Prostate gland (tissue), 2 donors: ENCODE measurements around the gene HLA-B. TPM values are rescaled to one million over a fixed set of nuclear protein-coding genes. Genes with fewer than 3 reads are reported as not detected.
"Not testable (repeated sequence)": the region's sequence is repeated elsewhere in the genome, so short reads cannot be mapped to it uniquely, and the experiment has no call there.

ENCODE experiments used
- DNase-seq: peaks from one replicate; pipeline ENCODE4 v3.0.0-alpha.2; 2019; ENCODE audit warnings: low spot score
- H3K27ac ChIP-seq, 2 donors: fragments of 200-600 bp; sonication (generic); 2 replicates each; pipeline ENCODE4 v1.5.1; 2017 to 2019
- H3K27me3 ChIP-seq: fragments of 200-600 bp; sonication (generic); replicated peaks from 2 replicates; pipeline ENCODE4 v1.5.1; 2019; ENCODE audit not compliant: insufficient read depth
- H3K36me3 ChIP-seq, 2 donors: fragments of 200-600 bp; sonication (generic); 1 replicate in 1 of 2; 2 replicates in 1 of 2; pipeline versions ENCODE4 v1.5.1 to v1.8.1; 2017 to 2019
- H3K4me1 ChIP-seq: fragments of 200-600 bp; sonication (generic); replicated peaks from 2 replicates; pipeline ENCODE4 v1.5.1; 2019
- H3K4me3 ChIP-seq, 2 donors: fragments of 200-600 bp; sonication (generic); 2 replicates each; pipeline ENCODE4 v1.5.1; 2017 to 2019
- H3K9me3 ChIP-seq: fragments of 200-600 bp; sonication (generic); 2 replicates; pipeline ENCODE4 v1.5.1; 2017
- CTCF ChIP-seq, 4 experiments: fragments of 200-600 bp in 2 of 4; fragments of 450-650 bp in 2 of 4; sonication (generic) in 2 of 4; IDR thresholded peaks; 1 replicate in 3 of 4; 2 replicates in 1 of 4; pipeline ENCODE4 v1.5.1; 2016 to 2019; ENCODE audit warnings: antibody characterized with exemption in 4 of 4, mild to moderate bottlenecking in 2 of 4, moderate library complexity in 2 of 4
- POLR2A ChIP-seq: fragments of 450-650 bp; IDR thresholded peaks from one replicate; pipeline ENCODE4 v1.6.1; 2016; ENCODE audit warnings: antibody characterized with exemption, mild to moderate bottlenecking
- POLR2AphosphoS5 ChIP-seq: sonication (generic); formaldehyde crosslinking; IDR thresholded peaks from one replicate; pipeline ENCODE4 v1.6.1; 2017; ENCODE audit warnings: antibody characterized with exemption
- WGBS: methylation state at CpG from one replicate; pipeline ENCODE4 v1.1.5; 2018; 5-methylcytosine and 5-hydroxymethylcytosine counted together
- intact Hi-C: fragments of 100-400 bp; cut with DNase I; formaldehyde crosslinking; loops from one replicate; pipeline ENCODE4 v1.14.2; 2022
- total RNA-seq, 2 donors: library from RNA; depleted of rRNA; stranded (reverse); fragments of >200 nt; gene quantifications; one replicate each; pipeline ENCODE4 v1.1.0, GENCODE V29; 2016

The HLA-B gene
- total RNA-seq, 2 donors from 2014 or later: 846 to 899 TPM

GRCh38 chr6:31396422-31397152 lies 39.6 kb upstream of the HLA-B start:
- intact Hi-C loops: loop anchor here (1.0 kb wide), 1 partner anchor 45 kb away; no protein-coding TSS in a partner anchor
- 41% methylated on average over 10 of the region's 11 CpGs for WGBS
- H3K4me1 ChIP-seq: no peaks in the 10 kb centered on the region
- no peaks in the 10 kb centered on the region for H3K9me3 ChIP-seq
- peak; percentile 77 for DNase-seq
- H3K27ac ChIP-seq: peak overlapping the region in 1 of 2 donors; percentile 5
- H3K27me3 ChIP-seq: no peaks in the 10 kb centered on the region
- H3K4me3 ChIP-seq: no peak overlapping the region
- TF ChIP-seq POLR2A: no peak
- TF ChIP-seq CTCF (IDR thresholded peaks at IDR 0.05): peak; percentile 55 to 87 (median 80)
- TF ChIP-seq POLR2AphosphoS5: peak; percentile 65
- H3K36me3 ChIP-seq: no peaks in the 10 kb centered on the region

GRCh38 chr6:31395832-31396231 lies 38.9 kb upstream of the HLA-B start:
- TF ChIP-seq POLR2AphosphoS5 (no peak), POLR2A (no peak), CTCF (IDR thresholded peaks at IDR 0.05) (no peak)
- Histone ChIP-seq H3K9me3 (no peaks in the 10 kb centered on the region), H3K4me3 (no peak overlapping the region), H3K36me3 (no peaks in the 10 kb centered on the region), H3K27ac (no peak overlapping the region), H3K27me3 (no peaks in the 10 kb centered on the region), H3K4me1 (no peaks in the 10 kb centered on the region)
- DNase-seq: no peak
- intact Hi-C loops: no loop called here
- WGBS: 76% methylated on average over 7 of the region's 7 CpGs

GRCh38 chr6:31394381-31394780 lies 37.4 kb upstream of the HLA-B start:
- H3K27me3 ChIP-seq: no peaks in the 10 kb centered on the region
- no peaks in the 10 kb centered on the region for H3K9me3 ChIP-seq
- no peak overlapping the region for H3K27ac ChIP-seq
- no peaks in the 10 kb centered on the region for H3K4me1 ChIP-seq
- H3K36me3 ChIP-seq: no peaks in the 10 kb centered on the region
- no peak overlapping the region for H3K4me3 ChIP-seq
- TF ChIP-seq POLR2AphosphoS5: no peak
- no peak for TF ChIP-seq CTCF (IDR thresholded peaks at IDR 0.05)
- no peak for TF ChIP-seq POLR2A
- intact Hi-C loops: no loop called here
- WGBS: 73% methylated on average over 4 of the region's 4 CpGs
- no peak for DNase-seq

- no peaks in the 10 kb centered on the region for H3K27me3 ChIP-seq
- H3K4me3 ChIP-seq: no peak overlapping the region
- WGBS: 48% methylated on average over 5 of the region's 5 CpGs
- TF ChIP-seq POLR2A (no peak), CTCF (IDR thresholded peaks at IDR 0.05) (no peak), POLR2AphosphoS5 (no peak)
- H3K4me1 ChIP-seq: no peaks in the 10 kb centered on the region
- H3K36me3 ChIP-seq: no peaks in the 10 kb centered on the region
- no peaks in the 10 kb centered on the region for H3K9me3 ChIP-seq
- no peak overlapping the region for H3K27ac ChIP-seq
- DNase-seq: no peak
- intact Hi-C loops: no loop called here
These were observed 37.0 kb upstream of the HLA-B start for GRCh38 chr6:31393932-31394331.

- intact Hi-C loops, H3K27ac ChIP-seq, DNase-seq, H3K4me1 ChIP-seq, H3K4me3 ChIP-seq, H3K27me3 ChIP-seq, H3K9me3 ChIP-seq, H3K36me3 ChIP-seq: not testable (repeated sequence)
These were observed 32.8 kb upstream of the HLA-B start for GRCh38 chr6:31389802-31390132.

GRCh38 chr6:31388916-31389801 lies 32.2 kb upstream of the HLA-B start:
- H3K9me3 ChIP-seq, H3K27me3 ChIP-seq, H3K4me3 ChIP-seq, DNase-seq, intact Hi-C loops, H3K4me1 ChIP-seq, H3K27ac ChIP-seq, H3K36me3 ChIP-seq: not testable (repeated sequence)
- WGBS: 57% methylated on average over 4 of the region's 13 CpGs
